ENCODE measurements around the gene CPLANE1.

CPLANE1 gene

DNA sequence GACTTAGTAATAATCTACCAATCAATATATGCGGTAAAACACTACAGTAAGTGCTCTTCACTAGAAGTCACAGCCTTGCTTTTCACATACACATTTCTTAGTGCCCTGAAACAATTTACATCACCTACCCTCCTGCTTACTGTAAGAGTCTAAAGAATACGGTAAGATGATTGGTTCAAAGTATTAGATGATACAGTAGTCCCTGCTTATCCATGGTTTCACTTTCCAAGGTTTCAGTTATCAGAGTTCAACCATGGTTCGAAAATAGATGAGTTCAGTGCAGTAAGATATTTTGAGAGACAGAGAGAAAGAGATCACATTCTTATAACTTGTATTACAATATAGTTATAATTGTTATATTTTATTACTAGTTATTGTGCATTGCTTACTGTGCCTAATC, 83.0 kb downstream of the CPLANE1 start:
- Histone ChIP-seq H3K4me3 (ENCODE audit: low read depth, low read length, poor library complexity, severe bottlenecking) (no peak overlapping the region), H3K36me3 (ENCODE audit: insufficient read depth, low read length) (peaks cover 23% of the 10 kb centered on the region), H3K27ac (ENCODE audit: low read depth, low read length, poor library complexity, severe bottlenecking) (no peak overlapping the region), H2AFZ (ENCODE audit: low read length) (no peak overlapping the region), H3K9me2 (ENCODE audit: low read depth, low read length) (no peaks in the 10 kb centered on the region), H3K4me2 (ENCODE audit: low read length) (no peak overlapping the region), H4K20me1 (ENCODE audit: insufficient read depth, low read length) (no peaks in the 10 kb centered on the region), H3K27me3 (ENCODE audit: insufficient read depth, low read length) (no peaks in the 10 kb centered on the region), H3K9me3 (ENCODE audit: low read length) (no peaks in the 10 kb centered on the region), H3K79me2 (ENCODE audit: insufficient read depth, low read length) (no peaks in the 10 kb centered on the region), H3K9ac (ENCODE audit: low read length) (no peak overlapping the region), H3F3A (ENCODE audit: insufficient read depth, low read length) (no peaks in the 10 kb centered on the region), H3K4me1 (ENCODE audit: insufficient read depth, low read length, severe bottlenecking) (no peaks in the 10 kb centered on the region)
- no peak for TF ChIP-seq CTCF (IDR thresholded peaks at IDR 0.05; ENCODE audit: low read length)
- no peak for TF ChIP-seq EZH2 (IDR thresholded peaks at IDR 0.05; ENCODE audit: borderline replicate concordance, low read length)

GRCh38 chr5:37165761-37166160, 83.4 kb downstream of the CPLANE1 start:
- Histone ChIP-seq H3K4me1 (ENCODE audit: insufficient read depth, low read length, severe bottlenecking) (no peaks in the 10 kb centered on the region), H3K4me2 (ENCODE audit: low read length) (no peak overlapping the region), H3F3A (ENCODE audit: insufficient read depth, low read length) (no peaks in the 10 kb centered on the region), H3K27me3 (ENCODE audit: insufficient read depth, low read length) (no peaks in the 10 kb centered on the region), H3K9me2 (ENCODE audit: low read depth, low read length) (no peaks in the 10 kb centered on the region), H3K4me3 (ENCODE audit: low read depth, low read length, poor library complexity, severe bottlenecking) (no peak overlapping the region), H3K9me3 (ENCODE audit: low read length) (no peaks in the 10 kb centered on the region), H3K79me2 (ENCODE audit: insufficient read depth, low read length) (no peaks in the 10 kb centered on the region), H3K36me3 (ENCODE audit: insufficient read depth, low read length) (peaks cover 18% of the 10 kb centered on the region), H3K9ac (ENCODE audit: low read length) (no peak overlapping the region), H3K27ac (ENCODE audit: low read depth, low read length, poor library complexity, severe bottlenecking) (no peak overlapping the region), H2AFZ (ENCODE audit: low read length) (no peak overlapping the region), H4K20me1 (ENCODE audit: insufficient read depth, low read length) (no peaks in the 10 kb centered on the region)
- TF ChIP-seq CTCF (IDR thresholded peaks at IDR 0.05; ENCODE audit: low read length) (no peak), EZH2 (IDR thresholded peaks at IDR 0.05; ENCODE audit: borderline replicate concordance, low read length) (no peak)

DNA sequence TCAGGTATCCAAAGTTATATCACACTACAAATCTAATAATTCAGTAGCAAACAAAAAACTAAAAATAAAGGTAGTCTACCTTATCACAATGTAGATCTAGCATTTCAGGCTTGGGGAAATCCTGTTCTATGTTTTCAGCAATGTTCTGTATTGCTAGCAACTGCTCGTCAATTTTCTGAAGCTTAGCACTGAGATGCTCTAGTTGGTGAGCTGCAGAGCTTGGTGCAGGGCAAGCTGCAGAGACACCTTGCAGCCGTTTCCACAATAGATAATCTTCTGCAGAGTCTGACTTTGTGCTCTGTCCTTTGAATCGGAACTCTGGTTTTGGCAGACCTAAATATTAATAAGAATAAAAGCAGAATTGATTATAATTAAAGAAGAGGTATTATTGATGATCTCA, 95.5 kb downstream of the CPLANE1 start:
- Histone ChIP-seq H3K4me1 (ENCODE audit: insufficient read depth, low read length, severe bottlenecking) (no peaks in the 10 kb centered on the region), H3K9ac (ENCODE audit: low read length) (no peak overlapping the region), H2AFZ (ENCODE audit: low read length) (no peak overlapping the region), H3K9me2 (ENCODE audit: low read depth, low read length) (no peaks in the 10 kb centered on the region), H3K27ac (ENCODE audit: low read depth, low read length, poor library complexity, severe bottlenecking) (no peak overlapping the region), H3K36me3 (ENCODE audit: insufficient read depth, low read length) (peaks cover 40% of the 10 kb centered on the region; the same call in 1 of the 2 replicates), H3K4me3 (ENCODE audit: low read depth, low read length, poor library complexity, severe bottlenecking) (no peak overlapping the region), H4K20me1 (ENCODE audit: insufficient read depth, low read length) (no peaks in the 10 kb centered on the region), H3K79me2 (ENCODE audit: insufficient read depth, low read length) (no peaks in the 10 kb centered on the region), H3K9me3 (ENCODE audit: low read length) (no peaks in the 10 kb centered on the region), H3K4me2 (ENCODE audit: low read length) (no peak overlapping the region), H3K27me3 (ENCODE audit: insufficient read depth, low read length) (no peaks in the 10 kb centered on the region), H3F3A (ENCODE audit: insufficient read depth, low read length) (no peaks in the 10 kb centered on the region)
- TF ChIP-seq CTCF (IDR thresholded peaks at IDR 0.05; ENCODE audit: low read length) (no peak), EZH2 (IDR thresholded peaks at IDR 0.05; ENCODE audit: borderline replicate concordance, low read length) (no peak)

Measured in OCI-LY1 (cell line).